ENCODE data around the gene SZRD1.

GRCh38 chr1:16349847-16350406 lies 17.1 kb upstream of the SZRD1 start:
- TF ChIP-seq CTCF (IDR thresholded peaks at IDR 0.05; ENCODE audit: low read depth, low read length), result no peak
- no peak for TF ChIP-seq POLR2A (IDR thresholded peaks at IDR 0.05; ENCODE audit: extremely low read depth, insufficient read length)
- no peak for TF ChIP-seq MYC (IDR thresholded peaks at IDR 0.05; ENCODE audit: low read depth, low read length)
- TF ChIP-seq MAX (IDR thresholded peaks at IDR 0.05; ENCODE audit: low read depth, low read length), result no peak

All from NB4 (cell line).